ENCODE results near the gene RTKN.
"Not testable (repeated sequence)": the region's sequence is repeated elsewhere in the genome, so short reads cannot be mapped to it uniquely, and the experiment has no call there.

The RTKN gene

DNA sequence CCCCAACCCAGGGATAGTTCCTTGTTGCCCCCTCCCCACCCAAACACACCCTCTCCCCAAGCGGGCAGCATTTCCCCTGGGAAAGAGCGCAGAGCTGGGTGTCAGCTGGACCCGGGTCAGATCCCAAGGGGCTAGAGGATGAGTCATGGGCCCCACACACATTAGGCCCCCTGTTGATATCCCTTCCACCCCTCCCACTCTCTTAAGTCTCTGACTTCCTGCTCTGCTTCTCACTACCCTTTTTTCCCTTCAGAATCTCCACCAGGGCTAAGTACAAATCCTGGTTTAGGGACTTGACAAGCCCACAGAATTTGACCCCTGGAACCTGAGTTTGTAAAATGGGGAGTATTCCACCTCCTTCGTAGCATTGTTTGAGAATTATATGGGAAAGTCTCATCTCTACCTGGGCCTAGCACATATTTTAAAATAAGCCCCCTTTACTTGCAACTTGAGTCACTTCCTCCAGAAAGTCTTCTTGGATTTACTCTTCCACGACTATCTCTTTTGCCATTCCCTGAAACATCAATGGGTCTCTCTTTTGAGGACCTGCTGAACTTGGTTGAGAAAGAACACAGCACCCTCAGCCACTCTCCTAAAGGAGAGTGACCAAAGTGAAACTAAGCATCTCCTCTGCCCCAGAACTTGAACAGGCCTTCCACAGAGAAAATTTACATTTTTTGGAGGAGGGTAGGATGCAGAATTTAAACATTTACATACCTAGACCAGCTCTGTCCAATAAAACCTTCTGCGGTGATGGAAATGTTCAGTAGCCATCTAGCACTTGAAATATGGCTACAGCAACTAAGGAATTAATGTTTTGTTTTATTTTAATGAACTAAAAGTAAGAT, 4.7 kb downstream of the RTKN start:
- DNase-seq = no peak

DNA sequence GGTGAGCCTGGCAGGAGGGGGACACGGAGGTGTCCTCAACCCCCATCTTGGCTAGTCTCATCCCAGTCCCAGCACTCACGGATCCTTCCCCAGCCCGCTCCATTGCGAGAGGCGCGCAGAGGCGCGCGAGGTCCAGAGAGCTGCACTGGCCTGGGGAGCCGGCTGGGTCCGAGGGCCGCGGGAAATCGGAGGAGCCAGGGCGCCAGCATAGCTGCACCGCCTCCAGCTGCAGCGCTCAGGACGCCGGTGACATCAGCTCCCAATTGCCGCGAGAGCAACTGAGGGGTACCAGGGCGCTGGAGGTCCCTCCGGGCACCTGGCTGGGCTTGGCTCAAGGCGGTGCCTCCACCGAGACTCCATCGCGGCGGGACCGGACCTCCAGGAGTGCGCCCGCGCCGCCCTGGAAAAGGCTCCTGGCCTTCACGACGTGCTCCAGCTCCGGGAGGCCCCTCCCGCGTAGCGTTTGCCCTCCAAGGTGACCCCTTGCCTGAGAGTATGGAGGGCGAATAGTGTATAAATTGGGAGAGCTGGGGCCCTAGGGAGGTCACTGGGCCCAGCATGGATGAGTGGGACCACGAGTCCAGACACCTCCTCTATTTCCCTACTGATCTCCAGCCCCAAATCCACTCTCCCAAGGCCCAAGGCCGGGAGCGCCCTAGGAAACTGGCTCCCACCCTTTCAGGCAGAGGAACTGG, 5.5 kb downstream of the RTKN start:
- DNase-seq = no peak

DNA sequence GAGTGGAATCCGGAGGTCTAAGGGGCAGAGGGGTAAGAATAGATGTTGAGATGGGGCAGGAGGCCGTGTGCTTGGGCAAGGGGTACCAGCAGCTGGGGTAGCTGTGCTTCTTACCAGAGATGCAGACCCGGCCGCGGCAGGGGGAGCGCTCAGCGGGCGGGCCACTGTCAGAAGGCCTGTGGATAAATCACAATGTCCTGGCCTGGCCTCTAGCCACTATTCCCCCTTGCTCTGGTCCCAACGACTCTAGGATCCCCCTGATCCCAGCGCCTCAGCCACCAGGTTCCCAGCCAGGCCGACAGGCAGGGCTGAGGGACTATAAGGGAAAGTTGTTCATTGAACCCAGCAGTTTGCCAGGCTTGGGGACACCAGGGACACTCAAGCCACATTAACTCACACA, 11.2 kb downstream of the RTKN start:
- DNase-seq = no peak

DNA sequence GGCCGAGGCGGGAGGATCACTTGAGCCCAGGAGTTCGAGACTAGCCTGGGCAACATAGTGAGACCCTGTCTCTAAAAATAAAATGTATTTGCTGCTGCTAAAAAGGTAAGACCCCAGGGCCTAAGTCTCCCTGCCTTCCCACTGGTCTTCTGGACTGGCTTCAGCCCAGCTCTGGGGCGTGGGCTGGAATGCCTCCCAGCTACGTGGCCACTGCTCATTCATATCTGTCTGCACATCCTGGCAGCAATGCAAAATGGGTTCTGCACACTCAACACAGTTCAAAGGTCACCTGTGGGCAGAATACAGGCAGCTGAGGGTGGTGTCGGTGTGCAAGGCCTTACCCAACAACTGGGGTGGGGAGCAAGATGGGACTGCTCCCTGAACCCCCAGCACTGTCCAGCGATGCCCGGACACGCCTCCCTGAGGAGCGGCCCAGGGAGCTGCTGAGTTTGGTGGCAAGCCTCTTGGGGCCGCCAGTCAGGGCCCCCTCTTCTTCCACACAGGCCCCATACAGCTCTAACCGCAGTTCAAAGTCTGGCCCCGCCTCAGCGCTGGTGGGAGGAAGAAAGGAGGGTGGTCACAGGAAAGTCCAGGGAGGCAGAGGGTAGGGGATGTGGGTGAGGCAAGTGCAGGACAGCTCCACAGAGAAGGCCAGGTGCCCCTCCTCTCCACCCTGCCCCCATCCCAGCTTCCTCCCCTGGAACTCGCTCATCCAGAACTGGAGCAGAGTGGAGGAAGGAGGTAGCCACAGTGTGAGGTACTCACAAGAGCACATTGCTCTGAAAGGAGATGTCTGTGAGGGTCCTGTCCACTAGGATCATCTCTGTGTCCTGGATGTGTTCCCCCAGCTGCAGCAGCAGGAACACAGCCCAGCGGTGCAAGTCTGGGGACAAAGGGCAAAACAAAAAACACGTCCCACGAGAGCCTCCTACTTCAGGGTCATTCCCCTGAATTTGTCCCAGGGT, 12.0 kb downstream of the RTKN start:
- no peak for DNase-seq

DNA sequence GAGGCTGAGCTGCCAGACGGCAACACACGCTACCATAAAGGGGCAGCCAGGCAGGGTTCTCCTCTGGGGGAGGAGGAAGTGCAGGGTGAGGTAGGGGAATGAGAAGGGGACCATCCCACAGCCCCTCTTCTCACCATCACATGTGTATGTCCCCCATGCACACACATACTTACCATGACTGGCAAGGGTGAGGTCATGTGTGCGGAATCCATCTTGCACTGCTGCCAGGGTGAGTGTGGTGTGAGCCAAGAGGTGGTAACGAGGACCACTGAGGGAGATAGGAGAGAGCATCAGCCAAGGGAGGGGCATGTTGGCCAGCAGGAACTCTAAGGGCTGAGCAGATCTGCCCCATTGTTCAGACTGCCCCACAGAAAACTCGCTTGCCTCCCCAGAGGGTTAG, 13.1 kb downstream of the RTKN start:
- no peak for DNase-seq

DNA sequence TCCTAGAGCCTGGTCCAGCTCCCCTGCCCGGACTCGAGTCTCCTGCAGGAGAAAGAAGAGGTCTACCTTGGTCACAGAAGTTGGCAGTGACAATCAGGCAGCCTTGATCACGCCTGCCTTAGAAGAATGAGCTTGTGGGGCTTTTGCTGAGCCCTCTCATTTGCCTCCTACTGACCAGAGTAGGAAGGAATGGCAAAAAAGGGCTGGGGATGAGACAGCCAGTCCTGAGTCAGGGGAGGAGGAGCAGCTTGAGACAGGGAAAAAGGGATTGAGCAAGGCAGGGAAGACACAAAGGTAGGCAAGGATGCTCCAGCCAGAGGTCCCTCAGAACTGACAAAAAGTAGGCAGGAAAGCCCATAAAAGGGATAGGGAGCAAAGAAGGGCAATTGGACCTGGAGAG, 14.2 kb downstream of the RTKN start:
- no peak for DNase-seq

DNA sequence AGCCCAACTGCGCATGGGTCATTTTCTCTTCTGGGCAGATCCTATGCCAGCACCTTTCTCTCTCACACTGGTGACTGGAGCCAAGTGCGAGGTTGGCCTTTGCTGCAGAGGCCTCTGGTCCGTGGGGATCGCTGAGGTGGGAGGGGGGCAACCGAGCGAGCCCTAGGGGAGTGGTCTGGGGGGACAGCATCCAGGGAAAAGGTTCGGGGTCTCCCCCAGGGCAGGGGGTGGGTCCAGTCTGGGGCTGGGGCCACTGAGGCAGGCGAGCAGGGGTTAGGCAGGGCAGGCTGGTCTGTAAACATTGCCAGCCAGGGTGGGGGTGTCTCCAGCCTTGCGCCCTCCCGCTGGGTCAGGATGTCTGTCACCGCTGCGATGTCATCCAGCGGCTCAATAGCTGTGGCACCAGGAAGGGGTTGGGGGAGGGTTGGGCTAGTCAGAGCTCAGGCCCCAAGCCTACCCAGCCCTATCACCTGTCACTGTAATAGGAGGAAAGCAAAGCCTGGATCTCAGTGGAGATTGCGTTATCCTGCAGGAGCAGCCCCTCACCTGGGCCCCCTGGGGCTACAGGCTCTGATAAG, 15.5 kb downstream of the RTKN start:
- DNase-seq = no peak

DNA sequence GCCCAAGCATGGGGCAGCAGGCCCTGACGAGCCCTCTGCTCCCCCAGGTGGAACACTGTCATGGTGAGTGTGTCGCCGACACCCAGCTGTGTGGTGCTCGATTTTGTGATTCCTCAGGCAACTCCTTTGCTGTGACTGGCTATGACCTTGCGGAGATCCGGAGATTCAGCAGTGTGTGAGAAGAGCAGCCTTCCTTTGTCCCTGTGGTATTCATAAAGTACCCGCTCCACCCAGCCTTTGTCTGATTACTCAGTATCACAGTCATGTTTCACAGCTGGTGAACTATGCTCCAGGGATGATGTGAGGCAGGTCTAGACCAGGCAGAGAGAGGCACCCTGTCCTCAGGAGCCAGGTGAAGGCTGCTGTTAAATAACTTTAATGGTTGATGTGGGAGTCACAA, 16.2 kb downstream of the RTKN start:
- DNase-seq = no peak

DNA sequence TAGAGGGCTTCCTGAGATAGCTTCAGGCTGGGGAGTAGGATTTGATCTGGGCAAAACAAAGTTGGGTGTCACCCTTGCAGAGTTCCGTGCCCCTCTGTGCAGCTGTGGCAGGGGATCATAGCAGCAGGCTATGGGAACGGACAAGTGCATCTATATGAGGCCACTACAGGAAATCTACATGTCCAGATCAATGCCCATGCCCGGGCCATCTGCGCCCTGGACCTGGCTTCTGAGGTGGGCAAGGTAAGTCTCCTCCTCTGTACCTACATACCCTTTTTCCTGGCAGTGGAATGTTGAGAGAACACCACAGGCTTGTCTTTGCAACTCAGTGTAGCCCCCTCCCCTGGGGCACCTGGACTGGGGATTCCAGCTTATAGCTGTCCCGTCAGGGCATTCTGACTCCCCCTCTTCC, 16.7 kb downstream of the RTKN start:
- DNase-seq = no peak

DNA sequence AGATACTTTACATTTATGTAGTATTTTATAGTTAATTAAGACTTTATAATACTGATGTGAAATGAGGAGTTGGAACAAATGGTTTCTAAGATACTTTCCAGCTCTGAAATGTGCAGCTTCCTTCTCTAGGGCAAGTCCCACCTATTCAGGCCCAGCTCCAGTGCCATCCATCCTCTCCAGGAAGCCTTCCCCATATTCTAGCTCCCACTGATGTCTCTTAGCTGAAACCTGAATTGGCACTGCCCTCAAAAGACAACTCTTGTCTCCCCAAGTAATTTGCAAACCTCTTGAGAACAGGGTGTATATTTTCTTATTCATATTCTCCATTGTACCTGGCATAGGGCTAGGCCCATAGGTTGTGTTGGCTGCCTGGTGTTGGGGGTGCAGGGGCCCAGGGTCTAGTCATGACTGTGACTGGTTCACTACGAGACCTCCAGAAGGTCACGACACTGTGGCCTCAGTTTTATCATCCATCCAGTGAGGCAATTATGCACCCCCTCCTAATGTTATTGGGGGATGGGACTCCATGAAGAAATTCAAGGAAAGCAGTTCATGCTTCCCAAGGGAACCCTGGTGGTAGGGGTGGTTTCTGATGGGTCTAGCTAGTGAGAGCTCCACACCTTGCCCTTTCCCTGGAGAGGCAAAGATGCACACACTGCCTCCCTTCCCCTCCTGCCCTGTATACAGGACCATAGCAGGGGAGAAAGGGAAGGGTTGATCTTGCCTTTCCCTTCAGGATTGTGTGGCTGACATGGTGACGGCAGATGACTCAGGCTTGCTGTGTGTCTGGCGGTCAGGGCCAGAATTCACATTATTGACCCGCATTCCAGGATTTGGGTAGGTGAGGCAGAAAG, 17.4 kb downstream of the RTKN start:
- DNase-seq = no peak

DNA sequence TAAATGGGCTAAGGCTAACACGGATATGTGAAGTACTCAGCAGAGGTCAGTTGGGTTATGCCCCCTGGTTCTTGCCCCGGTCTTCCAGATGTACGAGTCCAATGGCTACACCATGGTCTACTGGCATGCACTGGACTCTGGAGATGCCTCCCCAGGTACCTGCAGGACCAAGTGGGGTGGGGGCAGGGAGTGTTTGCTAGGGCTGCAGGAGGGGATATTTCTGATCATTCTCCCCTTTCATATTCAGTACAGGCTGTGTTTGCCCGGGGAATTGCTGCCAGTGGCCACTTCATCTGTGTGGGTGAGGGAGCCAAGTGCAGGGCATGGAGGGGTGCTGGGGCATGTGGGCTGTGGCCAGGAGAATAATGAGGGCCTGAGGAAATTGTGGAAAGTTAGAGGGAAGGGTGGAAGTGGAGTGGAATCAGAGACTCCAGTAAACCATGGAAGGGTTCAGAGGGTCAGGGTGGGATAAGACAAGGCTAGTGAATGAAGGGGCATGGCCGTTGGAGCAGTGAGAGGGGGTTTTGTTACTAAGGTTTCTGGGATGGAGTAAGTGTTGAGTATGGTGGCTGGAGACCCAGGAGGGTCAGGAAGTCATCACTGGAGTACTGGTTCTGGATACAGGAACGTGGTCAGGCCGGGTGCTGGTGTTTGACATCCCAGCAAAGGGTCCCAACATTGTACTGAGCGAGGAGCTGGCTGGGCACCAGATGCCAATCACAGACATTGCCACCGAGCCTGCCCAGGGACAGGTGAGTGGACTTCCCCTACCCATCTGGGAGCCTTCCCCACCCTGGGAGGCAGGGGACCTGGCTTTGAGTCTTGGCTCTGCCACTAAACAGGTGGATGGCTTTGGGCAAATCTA, 18.3 kb downstream of the RTKN start:
- no peak for DNase-seq

DNA sequence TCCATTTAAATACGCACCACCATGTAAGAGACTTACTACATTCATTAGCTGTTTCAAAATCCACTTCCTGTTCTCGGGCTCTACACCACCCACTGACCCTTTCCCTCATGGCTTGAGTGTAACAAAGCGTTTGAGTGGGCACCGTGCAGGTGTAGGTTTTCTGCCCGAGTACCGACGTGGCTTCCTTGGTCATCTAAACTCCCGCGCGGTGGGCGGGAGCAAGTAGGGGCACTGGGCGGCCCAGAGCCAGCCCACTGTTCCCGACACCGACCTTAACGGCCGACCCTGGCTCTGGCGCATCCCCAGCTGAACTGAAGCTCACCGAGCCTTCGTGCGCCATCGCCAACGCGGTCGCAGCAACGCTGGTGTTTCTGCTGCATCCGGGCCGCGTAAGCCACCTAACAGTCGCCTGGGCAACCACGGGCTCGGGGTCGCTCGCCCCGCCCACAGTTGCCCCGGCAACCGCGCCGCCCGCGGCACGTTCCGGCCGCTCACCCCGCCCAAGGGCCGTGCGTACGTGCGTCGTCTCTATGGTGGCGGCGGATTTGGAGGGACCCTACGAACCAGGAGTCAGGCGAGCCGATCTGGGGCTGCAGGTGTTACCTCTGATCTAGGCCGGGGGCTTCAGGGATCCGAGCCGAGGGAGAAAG, 20.4 kb downstream of the RTKN start, which contains the start of the genes C2orf81 and WDR54:
Gene C2orf81 (minus strand): TSS at position 399 of the 650 bp plus-strand sequence. CDS start 59 bp downstream, at position 340.
Gene WDR54 (plus strand): TSS at position 510 of the 650 bp plus-strand sequence. CDS start 424 bp downstream, outside the sequence.
- DNase-seq = peak; percentile 83

DNA sequence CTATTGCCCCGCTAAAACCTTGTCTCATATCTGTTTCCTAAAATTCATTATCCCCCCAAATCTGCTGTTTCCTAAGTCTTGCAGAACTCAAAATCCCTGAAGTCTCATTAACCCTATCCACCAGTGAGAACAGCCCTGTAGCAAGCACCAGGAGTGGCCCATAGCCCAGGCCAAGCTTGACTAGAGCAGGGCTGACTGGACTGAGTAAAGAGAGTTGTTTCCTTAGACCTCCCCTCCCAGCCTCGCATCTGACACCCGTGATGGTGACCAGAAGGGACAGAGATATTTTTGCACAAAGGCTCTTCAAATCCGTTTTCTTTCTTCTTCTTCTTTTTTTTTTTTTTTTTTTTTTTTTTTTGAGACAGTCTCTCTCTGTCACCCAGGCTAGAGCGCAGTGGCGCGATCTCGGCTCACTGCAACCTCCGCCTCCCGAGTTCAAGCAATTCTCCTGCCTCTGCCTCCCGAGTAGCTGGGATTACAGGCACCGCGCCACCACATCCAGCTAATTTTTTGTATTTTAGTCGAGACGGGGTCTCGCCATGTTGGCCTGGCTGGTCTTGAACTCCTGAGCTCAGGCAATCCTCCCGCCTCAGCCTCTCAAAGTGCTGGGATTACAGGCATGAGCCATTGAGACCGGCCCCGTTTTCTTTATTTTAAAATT, 21.2 kb downstream of the RTKN start:
- DNase-seq = not testable (repeated sequence)

DNA sequence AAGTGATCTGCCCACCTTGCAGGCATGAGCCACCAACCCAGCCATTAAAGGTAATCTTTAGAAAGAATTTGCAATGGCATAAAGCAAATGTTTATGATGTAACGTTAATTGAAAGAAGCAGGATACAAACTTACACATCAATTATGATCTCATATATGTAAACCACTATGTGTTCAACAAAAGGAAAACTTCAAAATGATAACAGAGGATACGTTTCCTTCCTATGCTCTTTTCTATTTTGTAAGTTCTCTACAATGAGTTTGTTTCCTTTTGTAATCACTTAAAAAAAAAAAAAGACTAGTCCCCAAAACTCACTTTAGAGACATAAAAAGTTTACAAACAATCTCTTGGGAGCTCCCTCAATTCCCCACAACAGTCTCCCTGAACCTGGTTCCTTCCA, 21.7 kb downstream of the RTKN start:
- no peak for DNase-seq

DNA sequence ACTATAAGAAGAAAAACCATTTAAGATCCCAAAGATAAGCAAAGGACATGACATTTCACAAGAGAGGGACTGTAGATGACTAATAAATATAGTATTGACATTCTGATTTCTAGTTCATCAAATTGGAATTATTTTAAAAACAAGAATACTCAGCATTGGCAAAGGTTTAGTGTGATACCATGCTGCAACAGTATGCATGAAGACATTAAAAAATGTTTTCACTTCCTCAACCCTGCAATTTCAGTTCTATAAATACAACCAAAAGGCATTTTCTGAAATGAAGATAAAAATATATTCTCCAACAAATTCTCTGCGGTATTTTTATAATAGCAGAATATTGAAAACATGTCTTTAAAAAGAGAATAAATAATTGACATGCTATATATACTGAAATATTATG, 22.4 kb downstream of the RTKN start:
- no peak for DNase-seq

DNA sequence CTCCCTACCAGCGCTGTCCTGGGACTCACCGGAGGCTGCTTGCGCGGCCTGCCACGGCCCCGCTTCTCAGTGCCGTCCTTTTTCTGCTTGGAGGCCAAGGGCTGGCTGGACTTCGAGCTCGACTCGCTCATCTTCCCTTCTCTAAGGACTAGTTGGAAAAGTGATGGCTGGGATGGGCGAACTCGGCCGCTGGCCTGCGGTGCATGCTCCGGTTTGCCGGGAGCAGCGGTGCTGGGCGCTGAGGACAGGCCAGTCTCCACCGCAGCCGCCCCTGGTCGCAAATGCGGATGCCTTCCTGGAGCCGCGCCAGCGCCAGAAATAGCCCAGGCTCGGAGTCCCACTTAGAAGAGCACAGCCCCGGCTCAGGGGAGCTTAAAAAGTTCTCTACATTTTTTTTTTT, 23.4 kb downstream of the RTKN start:
- DNase-seq = no peak

DNA sequence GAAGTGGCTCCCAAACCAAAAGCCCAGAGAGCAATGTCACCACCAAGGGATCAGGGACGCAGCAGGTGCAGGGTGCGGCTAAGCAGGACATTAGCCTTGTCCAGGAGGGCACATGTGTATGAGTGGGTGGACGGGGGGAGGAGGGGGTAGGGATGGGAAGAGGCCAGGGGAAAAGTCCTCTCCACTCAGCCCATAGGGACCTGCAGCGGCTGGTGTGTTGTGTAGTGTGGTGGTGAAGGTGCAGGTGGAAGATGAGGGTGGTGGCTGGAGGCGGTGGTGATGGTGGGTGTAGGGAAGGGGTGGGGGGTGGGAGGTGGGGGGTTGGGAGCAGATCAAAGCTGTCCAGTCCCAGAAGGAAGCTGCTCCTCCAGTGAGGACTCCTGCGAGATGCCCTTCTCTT, 24.0 kb downstream of the RTKN start:
- DNase-seq = no peak

DNA sequence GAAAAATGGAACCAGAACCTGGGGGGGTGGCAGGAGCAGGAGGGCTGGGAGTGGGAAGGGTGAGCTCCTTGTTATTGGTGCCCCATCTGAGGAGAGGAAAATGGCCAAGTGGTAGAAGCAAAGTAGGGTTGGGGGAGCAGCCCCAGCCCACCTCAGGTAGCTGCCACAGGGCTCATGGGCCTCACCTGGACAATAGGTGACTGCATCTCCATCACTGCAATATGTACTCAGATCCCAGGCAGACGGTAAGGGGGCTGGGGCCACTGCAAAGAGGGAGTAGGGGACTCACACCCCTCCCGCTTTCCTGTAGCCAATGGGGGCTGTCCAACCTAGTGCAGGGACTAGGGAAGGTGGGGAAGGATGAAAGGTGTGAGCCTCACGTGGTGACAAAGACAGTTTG, 24.5 kb downstream of the RTKN start:
- no peak for DNase-seq

DNA sequence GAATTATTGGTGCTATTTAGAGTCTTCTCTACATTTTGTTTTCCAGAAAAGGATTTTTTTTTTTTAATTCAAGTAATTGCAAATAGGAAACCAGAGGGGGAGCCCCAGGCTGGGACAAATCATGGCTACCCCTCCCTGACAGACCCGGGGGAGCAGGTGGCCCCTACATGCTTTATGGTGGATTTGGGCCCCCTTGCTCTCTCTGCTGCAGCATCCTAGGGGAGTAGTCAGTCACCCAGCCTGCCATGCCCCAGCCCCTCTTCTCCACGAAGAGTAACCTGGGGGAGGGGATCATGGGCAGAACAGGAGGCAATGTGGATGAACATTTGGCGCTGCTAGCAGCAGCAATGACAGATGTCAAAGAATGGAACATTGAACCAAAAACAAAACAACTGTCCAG, 25.0 kb downstream of the RTKN start:
- DNase-seq = no peak
